Measurements from ENCODE around the gene PLA2G2A.
"Not testable (repeated sequence)": the region's sequence is repeated elsewhere in the genome, so short reads cannot be mapped to it uniquely, and the experiment has no call there.

DNA sequence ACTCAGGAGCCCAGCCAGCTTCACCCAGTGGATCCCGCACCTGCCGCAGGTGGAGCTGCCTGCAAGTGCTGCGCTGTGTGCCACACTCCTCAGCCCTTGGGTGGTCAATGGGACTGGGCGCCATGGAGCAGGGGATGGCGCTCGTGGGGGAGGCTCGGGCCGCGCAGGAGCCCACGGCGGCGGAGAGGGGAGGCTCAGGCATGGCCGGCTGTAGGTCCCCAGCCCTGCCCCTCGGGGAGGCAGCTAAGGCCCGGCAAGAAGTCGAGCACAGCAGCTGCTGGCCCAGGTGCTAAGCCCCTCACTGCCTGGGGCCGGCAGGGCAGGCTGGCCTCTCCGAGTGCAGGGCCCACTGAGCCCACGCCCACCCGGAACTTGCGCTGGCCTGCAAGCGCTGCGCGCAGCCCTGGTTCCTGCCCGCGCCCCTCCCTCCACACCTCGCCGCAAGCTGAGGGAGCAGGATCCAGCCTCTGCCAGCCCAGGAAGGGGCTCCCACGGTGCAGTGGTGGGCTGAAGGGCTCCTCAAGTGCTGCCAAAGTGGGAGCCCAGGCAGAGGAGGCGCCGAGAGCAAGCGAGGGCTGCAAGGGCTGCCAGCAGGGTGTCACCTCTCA is 5.1 kb upstream of the PLA2G2A start:
- TF ChIP-seq, protein P1, sequence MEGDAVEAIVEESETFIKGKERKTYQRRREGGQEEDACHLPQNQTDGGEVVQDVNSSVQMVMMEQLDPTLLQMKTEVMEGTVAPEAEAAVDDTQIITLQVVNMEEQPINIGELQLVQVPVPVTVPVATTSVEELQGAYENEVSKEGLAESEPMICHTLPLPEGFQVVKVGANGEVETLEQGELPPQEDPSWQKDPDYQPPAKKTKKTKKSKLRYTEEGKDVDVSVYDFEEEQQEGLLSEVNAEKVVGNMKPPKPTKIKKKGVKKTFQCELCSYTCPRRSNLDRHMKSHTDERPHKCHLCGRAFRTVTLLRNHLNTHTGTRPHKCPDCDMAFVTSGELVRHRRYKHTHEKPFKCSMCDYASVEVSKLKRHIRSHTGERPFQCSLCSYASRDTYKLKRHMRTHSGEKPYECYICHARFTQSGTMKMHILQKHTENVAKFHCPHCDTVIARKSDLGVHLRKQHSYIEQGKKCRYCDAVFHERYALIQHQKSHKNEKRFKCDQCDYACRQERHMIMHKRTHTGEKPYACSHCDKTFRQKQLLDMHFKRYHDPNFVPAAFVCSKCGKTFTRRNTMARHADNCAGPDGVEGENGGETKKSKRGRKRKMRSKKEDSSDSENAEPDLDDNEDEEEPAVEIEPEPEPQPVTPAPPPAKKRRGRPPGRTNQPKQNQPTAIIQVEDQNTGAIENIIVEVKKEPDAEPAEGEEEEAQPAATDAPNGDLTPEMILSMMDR (IDR thresholded peaks at IDR 0.05; ENCODE audit: low read length): not testable (repeated sequence)
- TF ChIP-seq EZH2 (IDR thresholded peaks at IDR 0.05; ENCODE audit: borderline replicate concordance, low read length): not testable (repeated sequence)

All from OCI-LY1 (cell line).